Ramos (cell line): ENCODE measurements around the gene MINK1.

Experiments
- in situ Hi-C: fragments of 300-500 bp; cut with MboI; formaldehyde crosslinking; loops from one replicate; pipeline ENCODE4 v1.14.3; 2022; ENCODE audit warnings: low sequenced_read_pairs; ENCODE audit not compliant: unreplicated experiment

Gene MINK1

GRCh38 chr17:4942760-4943508 is 109.8 kb downstream of the MINK1 start:
- in situ Hi-C loops, result no loop called here

- in situ Hi-C loops, result no loop called here
Measured at GRCh38 chr17:4944163-4944553, 111.0 kb downstream of the MINK1 start.

GRCh38 chr17:4944554-4945175 is 111.5 kb downstream of the MINK1 start:
- in situ Hi-C loops, result no loop called here

- in situ Hi-C loops, result no loop called here
Measured at GRCh38 chr17:4945176-4945943, 112.2 kb downstream of the MINK1 start.

GRCh38 chr17:4945944-4946280 is 112.8 kb downstream of the MINK1 start:
- in situ Hi-C loops, result no loop called here

GRCh38 chr17:4946312-4946976 is 113.3 kb downstream of the MINK1 start:
- in situ Hi-C loops, result no loop called here

GRCh38 chr17:4947010-4947410 is 113.9 kb downstream of the MINK1 start:
- in situ Hi-C loops, result no loop called here
